Breast epithelium (tissue), 4 donors: ENCODE results near the gene SPOUT1. TPM values are rescaled to one million over a fixed set of nuclear protein-coding genes. Genes with fewer than 3 reads are reported as not detected.
A peak's percentile ranks its signal among the peaks of the same experiment; 100 is the strongest.

Source experiments
- DNase-seq, 2 donors: peaks; one replicate each; pipeline ENCODE4 v3.0.0-alpha.2; 2019; ENCODE audit warnings: low spot score in 2 of 2
- H3K27ac ChIP-seq, 2 donors: fragments of 200-600 bp; sonication (generic) in 1 of 2; one replicate each; pipeline ENCODE4 v1.5.1; 2016 to 2019; ENCODE audit warnings: mild to moderate bottlenecking in 1 of 2
- H3K27me3 ChIP-seq, 2 donors: fragments of 200-600 bp; sonication (generic) in 1 of 2; one replicate each; pipeline versions ENCODE4 v1.5.1 to v1.6.0; 2017 to 2019; ENCODE audit warnings: control low read depth in 1 of 2, mild to moderate bottlenecking in 1 of 2
- H3K36me3 ChIP-seq: fragments of 200-600 bp; one replicate; pipeline ENCODE4 v1.5.1; 2019
- H3K4me1 ChIP-seq, 2 donors: fragments of 200-600 bp; sonication (generic); one replicate each; pipeline ENCODE4 v1.5.1; 2016 to 2019; ENCODE audit warnings: control low read depth in 1 of 2
- H3K4me3 ChIP-seq, 3 donors: fragments of 200-600 bp; sonication (generic); 1 replicate in 2 of 3; 2 replicates in 1 of 3; pipeline ENCODE4 v1.5.1; 2016 to 2019; ENCODE audit warnings: mild to moderate bottlenecking in 3 of 3, moderate library complexity in 2 of 3
- H3K9me3 ChIP-seq, 2 donors: fragments of 200-600 bp; sonication (generic) in 1 of 2; one replicate each; pipeline ENCODE4 v1.5.1; 2016 to 2019; ENCODE audit warnings: control low read depth in 1 of 2
- CTCF ChIP-seq, 3 donors: fragments of 450-650 bp; IDR thresholded peaks; one replicate each; pipeline ENCODE4 v1.5.1; 2016 to 2017; ENCODE audit warnings: antibody characterized with exemption in 3 of 3, mild to moderate bottlenecking in 3 of 3, moderate library complexity in 3 of 3
- POLR2A ChIP-seq: fragments of 450-650 bp; IDR thresholded peaks from one replicate; pipeline ENCODE4 v1.6.1; 2016; ENCODE audit warnings: antibody characterized with exemption, mild to moderate bottlenecking, moderate library complexity
- POLR2AphosphoS5 ChIP-seq, 3 donors: sonication (generic); formaldehyde crosslinking; IDR thresholded peaks; one replicate each; pipeline ENCODE4 v1.6.1; 2017; ENCODE audit warnings: antibody characterized with exemption in 3 of 3
- intact Hi-C: fragments of 100-400 bp; cut with DNase I; formaldehyde crosslinking; loops from one replicate; pipeline ENCODE4 v1.15.1; 2023; ENCODE audit warnings: low total_unique reads
- total RNA-seq, 3 donors: library from RNA; depleted of rRNA; stranded (reverse); fragments of >200 nt; gene quantifications; one replicate each; pipeline ENCODE4 v1.1.0, GENCODE V29; 2016

SPOUT1 gene
- total RNA-seq, 3 donors from 2014 or later: 23.0 to 40.0 (median 31.5) TPM

GRCh38 chr9:128792978-128793686, 36.5 kb downstream of the SPOUT1 start:
- peaks cover 4% of the 10 kb centered on the region for H3K36me3 ChIP-seq
- DNase-seq: no peak
- H3K4me1 ChIP-seq: peaks cover 0 to 3% of the 10 kb centered on the region in 2 donors

GRCh38 chr9:128792134-128792533, 37.5 kb downstream of the SPOUT1 start:
- Histone ChIP-seq H3K36me3 (peaks cover 2% of the 10 kb centered on the region), H3K27ac (no peak overlapping the region), H3K9me3 (no peaks in the 10 kb centered on the region), H3K4me3 (no peak overlapping the region), H3K27me3 (no peaks in the 10 kb centered on the region), H3K4me1 (peaks cover 0 to 5% of the 10 kb centered on the region in 2 donors)
- intact Hi-C loops: no loop called here
- DNase-seq: no peak
- TF ChIP-seq CTCF (IDR thresholded peaks at IDR 0.05) (no peak), POLR2A (no peak), POLR2AphosphoS5 (IDR thresholded peaks at IDR 0.05) (no peak)

More at GRCh38 chr9:128792978-128793686, 36.5 kb downstream of the SPOUT1 start:
- no peaks in the 10 kb centered on the region for H3K9me3 ChIP-seq
- TF ChIP-seq POLR2A (no peak), CTCF (IDR thresholded peaks at IDR 0.05) (no peak), POLR2AphosphoS5 (IDR thresholded peaks at IDR 0.05) (no peak)
- H3K27me3 ChIP-seq: no peaks in the 10 kb centered on the region
- no peak overlapping the region for H3K4me3 ChIP-seq
- intact Hi-C loops: no loop called here
- H3K27ac ChIP-seq: no peak overlapping the region

GRCh38 chr9:128790536-128790935, 39.1 kb downstream of the SPOUT1 start:
- TF ChIP-seq CTCF (IDR thresholded peaks at IDR 0.05) (no peak), POLR2A (no peak), POLR2AphosphoS5 (IDR thresholded peaks at IDR 0.05) (no peak)
- Histone ChIP-seq H3K9me3 (no peaks in the 10 kb centered on the region), H3K27ac (no peak overlapping the region), H3K4me3 (no peak overlapping the region), H3K36me3 (no peaks in the 10 kb centered on the region), H3K4me1 (peaks cover 0 to 5% of the 10 kb centered on the region in 2 donors), H3K27me3 (no peaks in the 10 kb centered on the region)
- DNase-seq: no peak
- intact Hi-C loops: no loop called here

GRCh38 chr9:128788445-128788844, 41.1 kb downstream of the SPOUT1 start:
- peak overlapping the region in 2 of 3 donors; percentile 78 to 98 for H3K4me3 ChIP-seq
- intact Hi-C loops: no loop called here
- no peak overlapping the region for H3K27ac ChIP-seq
- H3K9me3 ChIP-seq: no peaks in the 10 kb centered on the region
- TF ChIP-seq CTCF (IDR thresholded peaks at IDR 0.05): no peak
- no peak for TF ChIP-seq POLR2A
- no peak for TF ChIP-seq POLR2AphosphoS5 (IDR thresholded peaks at IDR 0.05)
- H3K36me3 ChIP-seq: no peaks in the 10 kb centered on the region
- H3K4me1 ChIP-seq: peaks cover 0 to 5% of the 10 kb centered on the region in 2 donors
- H3K27me3 ChIP-seq: no peaks in the 10 kb centered on the region
- no peak for DNase-seq

- Histone ChIP-seq H3K27ac (peak overlapping the region; percentile 88 to 90), H3K36me3 (no peaks in the 10 kb centered on the region), H3K4me3 (peak overlapping the region; percentile 78 to 99 (median 98)), H3K4me1 (peaks cover 0 to 5% of the 10 kb centered on the region in 2 donors), H3K27me3 (no peaks in the 10 kb centered on the region), H3K9me3 (no peaks in the 10 kb centered on the region)
- intact Hi-C loops: no loop called here
- no peak for TF ChIP-seq POLR2A
- no peak for TF ChIP-seq CTCF (IDR thresholded peaks at IDR 0.05)
- no peak for TF ChIP-seq POLR2AphosphoS5 (IDR thresholded peaks at IDR 0.05)
- no peak for DNase-seq
Measured at GRCh38 chr9:128787659-128788058, 41.9 kb downstream of the SPOUT1 start.
